ENCODE data around the gene NKD2.

The NKD2 gene

GRCh38 chr5:1062761-1063568, 54.4 kb downstream of the NKD2 start:
- H3K27me3 ChIP-seq (replicated peaks; ENCODE audit: control insufficient read depth, insufficient read depth, low read length): no peaks in the 10 kb centered on the region
- DNase-seq (ENCODE audit: extremely low read depth, insufficient read length): no peak
- TF ChIP-seq CTCF (IDR thresholded peaks at IDR 0.05; ENCODE audit: insufficient read depth, low read length, poor library complexity, severe bottlenecking): no peak
- no peak overlapping the region for H3K4me3 ChIP-seq (replicated peaks; ENCODE audit: low read depth, low read length)
- no peaks in the 10 kb centered on the region for H3K36me3 ChIP-seq (ENCODE audit: control insufficient read depth, insufficient read depth, low read length)

GRCh38 chr5:1063661-1064382, 55.2 kb downstream of the NKD2 start:
- Histone ChIP-seq H3K4me3 (replicated peaks; ENCODE audit: low read depth, low read length) (no peak overlapping the region), H3K27me3 (replicated peaks; ENCODE audit: control insufficient read depth, insufficient read depth, low read length) (no peaks in the 10 kb centered on the region), H3K36me3 (ENCODE audit: control insufficient read depth, insufficient read depth, low read length) (no peaks in the 10 kb centered on the region)
- no peak for TF ChIP-seq CTCF (IDR thresholded peaks at IDR 0.05; ENCODE audit: insufficient read depth, low read length, poor library complexity, severe bottlenecking)
- no peak for DNase-seq (ENCODE audit: extremely low read depth, insufficient read length)

- no peak overlapping the region for H3K4me3 ChIP-seq (replicated peaks; ENCODE audit: low read depth, low read length)
- no peak for DNase-seq (ENCODE audit: extremely low read depth, insufficient read length)
- no peaks in the 10 kb centered on the region for H3K27me3 ChIP-seq (replicated peaks; ENCODE audit: control insufficient read depth, insufficient read depth, low read length)
- no peaks in the 10 kb centered on the region for H3K36me3 ChIP-seq (ENCODE audit: control insufficient read depth, insufficient read depth, low read length)
- no peak for TF ChIP-seq CTCF (IDR thresholded peaks at IDR 0.05; ENCODE audit: insufficient read depth, low read length, poor library complexity, severe bottlenecking)
These were observed 56.0 kb downstream of the NKD2 start for GRCh38 chr5:1064383-1065142.

GRCh38 chr5:1065143-1065750, 56.6 kb downstream of the NKD2 start:
- H3K4me3 ChIP-seq (replicated peaks; ENCODE audit: low read depth, low read length): no peak overlapping the region
- H3K36me3 ChIP-seq (ENCODE audit: control insufficient read depth, insufficient read depth, low read length): no peaks in the 10 kb centered on the region
- no peaks in the 10 kb centered on the region for H3K27me3 ChIP-seq (replicated peaks; ENCODE audit: control insufficient read depth, insufficient read depth, low read length)
- no peak for DNase-seq (ENCODE audit: extremely low read depth, insufficient read length)
- no peak for TF ChIP-seq CTCF (IDR thresholded peaks at IDR 0.05; ENCODE audit: insufficient read depth, low read length, poor library complexity, severe bottlenecking)

- TF ChIP-seq CTCF (IDR thresholded peaks at IDR 0.05; ENCODE audit: insufficient read depth, low read length, poor library complexity, severe bottlenecking): no peak
- DNase-seq (ENCODE audit: extremely low read depth, insufficient read length): no peak
- Histone ChIP-seq H3K27me3 (replicated peaks; ENCODE audit: control insufficient read depth, insufficient read depth, low read length) (no peaks in the 10 kb centered on the region), H3K36me3 (ENCODE audit: control insufficient read depth, insufficient read depth, low read length) (no peaks in the 10 kb centered on the region), H3K4me3 (replicated peaks; ENCODE audit: low read depth, low read length) (no peak overlapping the region)
These were observed 57.5 kb downstream of the NKD2 start for GRCh38 chr5:1065891-1066650.

All from GM06990 (cell line).